A673 (cell line): ENCODE data around the gene CD79A.
A peak's percentile ranks its signal among the peaks of the same experiment; 100 is the strongest.

ENCODE experiments used
- EZH2 ChIP-seq: fragments of 200-600 bp; sonication (generic); IDR thresholded peaks from 2 replicates; pipeline ENCODE4 v1.6.1; 2017; ENCODE audit warnings: borderline replicate concordance, low read depth, mild to moderate bottlenecking, mixed read lengths, antibody characterized with exemption, low read length; ENCODE audit not compliant: poor library complexity, severe bottlenecking
- TF ChIP-seq, protein P1 (sequence below): fragments of 300-800, 200-600 bp; sonication (generic); conservative IDR thresholded peaks from 2 replicates; pipeline ENCODE4 v1.5.1; 2017; ENCODE audit warnings: low read depth, mild to moderate bottlenecking, antibody characterized with exemption, low read length, moderate library complexity, mixed read lengths

GRCh38 chr19:41859618-41860418 is 17.3 kb upstream of the CD79A start, which contains the start of gene RPS19:
- TF ChIP-seq, protein P1, sequence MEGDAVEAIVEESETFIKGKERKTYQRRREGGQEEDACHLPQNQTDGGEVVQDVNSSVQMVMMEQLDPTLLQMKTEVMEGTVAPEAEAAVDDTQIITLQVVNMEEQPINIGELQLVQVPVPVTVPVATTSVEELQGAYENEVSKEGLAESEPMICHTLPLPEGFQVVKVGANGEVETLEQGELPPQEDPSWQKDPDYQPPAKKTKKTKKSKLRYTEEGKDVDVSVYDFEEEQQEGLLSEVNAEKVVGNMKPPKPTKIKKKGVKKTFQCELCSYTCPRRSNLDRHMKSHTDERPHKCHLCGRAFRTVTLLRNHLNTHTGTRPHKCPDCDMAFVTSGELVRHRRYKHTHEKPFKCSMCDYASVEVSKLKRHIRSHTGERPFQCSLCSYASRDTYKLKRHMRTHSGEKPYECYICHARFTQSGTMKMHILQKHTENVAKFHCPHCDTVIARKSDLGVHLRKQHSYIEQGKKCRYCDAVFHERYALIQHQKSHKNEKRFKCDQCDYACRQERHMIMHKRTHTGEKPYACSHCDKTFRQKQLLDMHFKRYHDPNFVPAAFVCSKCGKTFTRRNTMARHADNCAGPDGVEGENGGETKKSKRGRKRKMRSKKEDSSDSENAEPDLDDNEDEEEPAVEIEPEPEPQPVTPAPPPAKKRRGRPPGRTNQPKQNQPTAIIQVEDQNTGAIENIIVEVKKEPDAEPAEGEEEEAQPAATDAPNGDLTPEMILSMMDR: peak; percentile 68
- TF ChIP-seq EZH2: no peak
